HepG2 (cell line): ENCODE measurements around the gene BRCA1. TPM values are rescaled to one million over a fixed set of nuclear protein-coding genes. Genes with fewer than 3 reads are reported as not detected.

Experiments used
- ATF7-NPFF ChIP-seq: sonication (generic); formaldehyde crosslinking; IDR thresholded peaks from 2 replicates; pipeline ENCODE4 v1.8.1; 2023; ENCODE audit warnings: mild to moderate bottlenecking, low read depth, missing genetic modification reagents, moderate library complexity
- CAMTA2 ChIP-seq: sonication (generic); formaldehyde crosslinking; IDR thresholded peaks from 2 replicates; pipeline ENCODE4 v1.4.0; 2020; ENCODE audit warnings: mild to moderate bottlenecking, missing genetic modification reagents, borderline replicate concordance
- CCDC6 ChIP-seq: sonication (generic); formaldehyde crosslinking; IDR thresholded peaks from 2 replicates; pipeline ENCODE4 v1.8.1; 2022; ENCODE audit warnings: mild to moderate bottlenecking, missing genetic modification reagents, moderate library complexity
- FOXA1 ChIP-seq, 2 experiments: fragments of 450-650 bp in 1 of 2; sonication (generic) in 1 of 2; formaldehyde crosslinking in 1 of 2; IDR thresholded peaks; 2 replicates each; pipeline versions ENCODE4 v1.4.0 to v1.6.1; 2016 to 2020; ENCODE audit warnings: missing genetic modification reagents in 1 of 2
- ISL2 ChIP-seq: sonication (generic); formaldehyde crosslinking; IDR thresholded peaks from 2 replicates; pipeline ENCODE4 v1.5.0; 2020; ENCODE audit warnings: missing genetic modification reagents
- JDP2 ChIP-seq: sonication (generic); formaldehyde crosslinking; IDR thresholded peaks from 2 replicates; pipeline ENCODE4 v1.8.1; 2022; ENCODE audit warnings: missing genetic modification reagents, borderline replicate concordance
- MAFK ChIP-seq, 2 experiments: IDR thresholded peaks in 1 of 2; conservative IDR thresholded peaks in 1 of 2; 2 replicates each; pipeline ENCODE4 v1.6.1; 2011; ENCODE audit warnings: improper control_type of control experiment in 2 of 2, low read length in 2 of 2
- MATR3 ChIP-seq: sonication (generic); formaldehyde crosslinking; IDR thresholded peaks from 2 replicates; pipeline ENCODE4 v1.4.0; 2020; ENCODE audit warnings: missing genetic modification reagents
- MED13 ChIP-seq: sonication (generic); formaldehyde crosslinking; IDR thresholded peaks from 2 replicates; pipeline ENCODE4 v1.5.0; 2020; ENCODE audit warnings: missing genetic modification reagents
- NFKB2 ChIP-seq: sonication (generic); formaldehyde crosslinking; IDR thresholded peaks from 2 replicates; pipeline ENCODE4 v1.4.0; 2020; ENCODE audit warnings: missing genetic modification reagents, borderline replicate concordance
- NFYC ChIP-seq: IDR thresholded peaks from 2 replicates; pipeline ENCODE4 v1.6.1; 2016; ENCODE audit warnings: missing genetic modification reagents, missing compliant biosample characterization
- PAF1 ChIP-seq: IDR thresholded peaks from 2 replicates; pipeline ENCODE4 v1.6.1; 2016; ENCODE audit warnings: missing genetic modification reagents, missing compliant biosample characterization
- PCBP1 ChIP-seq: fragments of 200-400 bp; formaldehyde crosslinking; IDR thresholded peaks from 2 replicates; pipeline ENCODE4 v1.6.1; 2017; ENCODE audit warnings: mild to moderate bottlenecking, low read depth, low read length, borderline replicate concordance
- PPARG ChIP-seq: conservative IDR thresholded peaks from 2 replicates; pipeline ENCODE4 v1.6.1; 2016; ENCODE audit warnings: missing biosample characterization, missing genetic modification reagents
- RBFOX2 ChIP-seq: fragments of 200-400 bp; formaldehyde crosslinking; IDR thresholded peaks from 2 replicates; pipeline ENCODE4 v1.6.1; 2017; ENCODE audit warnings: low read depth, mild to moderate bottlenecking, low read length
- RBM22 ChIP-seq: fragments of 200-400 bp; formaldehyde crosslinking; optimal IDR thresholded peaks from 2 replicates; pipeline ENCODE3; 2017; ENCODE audit warnings: mild to moderate bottlenecking, low read length, moderate library complexity
- RFXAP ChIP-seq: sonication (generic); formaldehyde crosslinking; IDR thresholded peaks from 2 replicates; pipeline ENCODE4 v1.4.0; 2020; ENCODE audit warnings: missing genetic modification reagents, borderline replicate concordance
- SOX5 ChIP-seq: IDR thresholded peaks from 2 replicates; pipeline ENCODE4 v1.6.1; 2016; ENCODE audit warnings: borderline replicate concordance
- TEAD3 ChIP-seq: optimal IDR thresholded peaks from 2 replicates; pipeline ENCODE3; 2016; ENCODE audit warnings: borderline replicate concordance
- ZFP36L1 ChIP-seq: sonication (generic); formaldehyde crosslinking; IDR thresholded peaks from 2 replicates; pipeline ENCODE4 v1.8.0; 2022; ENCODE audit warnings: mild to moderate bottlenecking, missing genetic modification reagents, moderate library complexity
- ZNF282 ChIP-seq: fragments of 450-650 bp; IDR thresholded peaks from 2 replicates; pipeline ENCODE4 v1.6.1; 2018; ENCODE audit not compliant: partially characterized antibody
- ZNF33A ChIP-seq: sonication (generic); formaldehyde crosslinking; IDR thresholded peaks from 2 replicates; pipeline ENCODE4 v1.5.1; 2020; ENCODE audit warnings: missing genetic modification reagents, mild to moderate bottlenecking, moderate library complexity, borderline replicate concordance
- ZNF562 ChIP-seq: sonication (generic); formaldehyde crosslinking; IDR thresholded peaks from 2 replicates; pipeline ENCODE4 v1.8.0; 2022; ENCODE audit warnings: missing genetic modification reagents, borderline replicate concordance
- polyA plus RNA-seq, 8 experiments: library from polyadenylated mRNA; depleted of rRNA in 3 of 8; stranded (reverse) in 7 of 8; unstranded in 1 of 8; fragments of >200 nt; fragmentation: Illumina TruSeq in 4 of 8; extraction: Trizol in 4 of 8; gene quantifications; 2 replicates each; pipeline versions ENCODE4 v1.2.1 to v1.2.3, GENCODE V29; 2011 to 2016; ENCODE audit warnings: low read depth in 4 of 8, missing spikeins in 1 of 8, mixed read lengths in 1 of 8; ENCODE audit not compliant: insufficient read depth in 1 of 8
- total RNA-seq, 5 experiments: library from RNA; depleted of rRNA; stranded (reverse); fragments of >200 nt; fragmentation: Illumina TruSeq; extraction: Trizol; gene quantifications; 2 replicates each; pipeline ENCODE4 v1.2.3, GENCODE V29; 2016; ENCODE audit warnings: low read depth in 1 of 5
- TF ChIP-seq, protein P1 (sequence below): sonication (generic); formaldehyde crosslinking; IDR thresholded peaks from 2 replicates; pipeline ENCODE4 v1.4.0; 2020; ENCODE audit warnings: missing genetic modification reagents
- TF ChIP-seq, protein P2 (sequence below): sonication (generic); formaldehyde crosslinking; IDR thresholded peaks from 2 replicates; pipeline ENCODE4 v1.5.0; 2020; ENCODE audit warnings: mild to moderate bottlenecking, missing genetic modification reagents, moderate library complexity

The BRCA1 gene
- total and polyA plus RNA-seq, 2 of the 13 experiments (the other 11 are each of a cell fraction or from before 2014, with no cell fraction given) = 13.3 to 37.5 TPM

- TF ChIP-seq, protein P1, sequence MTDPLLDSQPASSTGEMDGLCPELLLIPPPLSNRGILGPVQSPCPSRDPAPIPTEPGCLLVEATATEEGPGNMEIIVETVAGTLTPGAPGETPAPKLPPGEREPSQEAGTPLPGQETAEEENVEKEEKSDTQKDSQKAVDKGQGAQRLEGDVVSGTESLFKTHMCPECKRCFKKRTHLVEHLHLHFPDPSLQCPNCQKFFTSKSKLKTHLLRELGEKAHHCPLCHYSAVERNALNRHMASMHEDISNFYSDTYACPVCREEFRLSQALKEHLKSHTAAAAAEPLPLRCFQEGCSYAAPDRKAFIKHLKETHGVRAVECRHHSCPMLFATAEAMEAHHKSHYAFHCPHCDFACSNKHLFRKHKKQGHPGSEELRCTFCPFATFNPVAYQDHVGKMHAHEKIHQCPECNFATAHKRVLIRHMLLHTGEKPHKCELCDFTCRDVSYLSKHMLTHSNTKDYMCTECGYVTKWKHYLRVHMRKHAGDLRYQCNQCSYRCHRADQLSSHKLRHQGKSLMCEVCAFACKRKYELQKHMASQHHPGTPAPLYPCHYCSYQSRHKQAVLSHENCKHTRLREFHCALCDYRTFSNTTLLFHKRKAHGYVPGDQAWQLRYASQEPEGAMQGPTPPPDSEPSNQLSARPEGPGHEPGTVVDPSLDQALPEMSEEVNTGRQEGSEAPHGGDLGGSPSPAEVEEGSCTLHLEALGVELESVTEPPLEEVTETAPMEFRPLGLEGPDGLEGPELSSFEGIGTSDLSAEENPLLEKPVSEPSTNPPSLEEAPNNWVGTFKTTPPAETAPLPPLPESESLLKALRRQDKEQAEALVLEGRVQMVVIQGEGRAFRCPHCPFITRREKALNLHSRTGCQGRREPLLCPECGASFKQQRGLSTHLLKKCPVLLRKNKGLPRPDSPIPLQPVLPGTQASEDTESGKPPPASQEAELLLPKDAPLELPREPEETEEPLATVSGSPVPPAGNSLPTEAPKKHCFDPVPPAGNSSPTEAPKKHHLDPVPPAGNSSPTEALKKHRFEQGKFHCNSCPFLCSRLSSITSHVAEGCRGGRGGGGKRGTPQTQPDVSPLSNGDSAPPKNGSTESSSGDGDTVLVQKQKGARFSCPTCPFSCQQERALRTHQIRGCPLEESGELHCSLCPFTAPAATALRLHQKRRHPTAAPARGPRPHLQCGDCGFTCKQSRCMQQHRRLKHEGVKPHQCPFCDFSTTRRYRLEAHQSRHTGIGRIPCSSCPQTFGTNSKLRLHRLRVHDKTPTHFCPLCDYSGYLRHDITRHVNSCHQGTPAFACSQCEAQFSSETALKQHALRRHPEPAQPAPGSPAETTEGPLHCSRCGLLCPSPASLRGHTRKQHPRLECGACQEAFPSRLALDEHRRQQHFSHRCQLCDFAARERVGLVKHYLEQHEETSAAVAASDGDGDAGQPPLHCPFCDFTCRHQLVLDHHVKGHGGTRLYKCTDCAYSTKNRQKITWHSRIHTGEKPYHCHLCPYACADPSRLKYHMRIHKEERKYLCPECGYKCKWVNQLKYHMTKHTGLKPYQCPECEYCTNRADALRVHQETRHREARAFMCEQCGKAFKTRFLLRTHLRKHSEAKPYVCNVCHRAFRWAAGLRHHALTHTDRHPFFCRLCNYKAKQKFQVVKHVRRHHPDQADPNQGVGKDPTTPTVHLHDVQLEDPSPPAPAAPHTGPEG (CRISPR knock-in tag) = no peak
- TF ChIP-seq NFKB2 (no peak), NFYC (CRISPR knock-in tag) (no peak), RBM22 (peak; percentile 88), JDP2 (CRISPR knock-in tag) (no peak), TEAD3 (CRISPR knock-in tag) (no peak), PAF1 (0 out of 2 replicates have a peak, but pooled peaks have one; percentile 57), MAFK (conservative IDR thresholded peaks at IDR 0.05 in 1 of 2, IDR thresholded peaks at IDR 0.05 in 1 of 2; ENCODE audit: low read length in 2 of 2) (no peak), ZNF282 (no peak), PPARG (no peak), PCBP1 (no peak), ZFP36L1 (CRISPR knock-in tag) (no peak), CAMTA2 (no peak), MED13 (CRISPR knock-in tag) (no peak), ZNF562 (CRISPR knock-in tag) (no peak), RFXAP (CRISPR knock-in tag) (no peak), ZNF33A (CRISPR knock-in tag) (no peak), RBFOX2 (peak; percentile 50; the same call in 1 of the 2 replicates), MATR3 (no peak), FOXA1 (IDR thresholded peaks at IDR 0.05) (no peak), FOXA1 (CRISPR knock-in tag; IDR thresholded peaks at IDR 0.05) (no peak), ATF7-NPFF (CRISPR knock-in tag) (no peak), ISL2 (CRISPR knock-in tag) (no peak), SOX5 (CRISPR knock-in tag) (0 out of 2 replicates have a peak, but pooled peaks have one; percentile 9), CCDC6 (no peak)
- TF ChIP-seq, protein P2, sequence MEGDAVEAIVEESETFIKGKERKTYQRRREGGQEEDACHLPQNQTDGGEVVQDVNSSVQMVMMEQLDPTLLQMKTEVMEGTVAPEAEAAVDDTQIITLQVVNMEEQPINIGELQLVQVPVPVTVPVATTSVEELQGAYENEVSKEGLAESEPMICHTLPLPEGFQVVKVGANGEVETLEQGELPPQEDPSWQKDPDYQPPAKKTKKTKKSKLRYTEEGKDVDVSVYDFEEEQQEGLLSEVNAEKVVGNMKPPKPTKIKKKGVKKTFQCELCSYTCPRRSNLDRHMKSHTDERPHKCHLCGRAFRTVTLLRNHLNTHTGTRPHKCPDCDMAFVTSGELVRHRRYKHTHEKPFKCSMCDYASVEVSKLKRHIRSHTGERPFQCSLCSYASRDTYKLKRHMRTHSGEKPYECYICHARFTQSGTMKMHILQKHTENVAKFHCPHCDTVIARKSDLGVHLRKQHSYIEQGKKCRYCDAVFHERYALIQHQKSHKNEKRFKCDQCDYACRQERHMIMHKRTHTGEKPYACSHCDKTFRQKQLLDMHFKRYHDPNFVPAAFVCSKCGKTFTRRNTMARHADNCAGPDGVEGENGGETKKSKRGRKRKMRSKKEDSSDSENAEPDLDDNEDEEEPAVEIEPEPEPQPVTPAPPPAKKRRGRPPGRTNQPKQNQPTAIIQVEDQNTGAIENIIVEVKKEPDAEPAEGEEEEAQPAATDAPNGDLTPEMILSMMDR = 0 out of 2 replicates have a peak, but pooled peaks have one; percentile 18
Observed at GRCh38 chr17:43003542-43004172, 121.5 kb downstream of the BRCA1 start (continued).
